Daoy (cell line): Measurements from ENCODE around the gene SALL1. TPM values are rescaled to one million over a fixed set of nuclear protein-coding genes. Genes with fewer than 3 reads are reported as not detected.

Source experiments
- DNase-seq: peaks from one replicate; pipeline ENCODE4 v3.0.0-alpha.2; 2015; ENCODE audit warnings: low read depth
- total RNA-seq: library from RNA; depleted of rRNA; stranded (reverse); fragments of >200 nt; shearing (Covaris generic); gene quantifications from 2 replicates; pipeline ENCODE4 v1.2.3, GENCODE V29; 2014

The SALL1 gene
- total RNA-seq, 1 experiment from 2014 or later = 0.57 TPM

DNA sequence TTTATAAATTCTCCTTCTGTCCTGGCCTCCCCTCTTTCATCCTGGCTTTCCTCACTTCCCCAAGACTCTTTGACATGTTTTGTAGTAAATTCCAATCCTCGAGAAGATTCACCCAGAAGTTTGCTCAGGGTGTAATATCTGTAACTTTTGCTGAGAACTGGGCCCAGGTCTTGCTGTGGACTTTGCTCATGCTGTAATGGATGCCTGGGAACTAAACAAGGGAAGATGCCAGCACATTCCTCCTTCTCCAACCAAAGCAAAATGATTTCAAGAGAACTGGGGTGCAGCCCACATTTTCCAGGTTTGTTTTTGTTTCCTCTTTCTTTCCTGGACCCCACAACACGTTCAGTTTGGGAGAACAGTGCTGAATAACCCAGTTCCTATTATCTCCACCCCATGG lies 6.6 kb upstream of the SALL1 start:
- no peak for DNase-seq

DNA sequence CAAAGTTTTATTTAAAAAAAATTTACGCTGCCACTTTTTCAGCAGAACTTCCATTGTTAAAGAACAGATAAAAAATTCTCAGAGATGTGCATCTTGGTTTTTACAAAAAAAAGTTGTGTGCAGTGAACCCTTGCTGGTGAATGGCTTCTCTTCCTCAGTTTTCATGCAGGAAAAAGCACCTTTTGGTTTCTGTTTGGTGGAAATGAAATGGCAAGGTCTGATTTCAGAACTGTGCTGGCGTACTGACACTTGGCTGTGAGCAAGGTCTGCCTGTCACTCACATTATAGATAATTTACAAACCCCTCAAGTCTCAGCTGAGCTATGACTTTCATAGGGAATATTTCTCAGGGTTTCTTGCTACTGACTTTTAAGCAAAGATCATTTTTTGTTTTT lies 5.7 kb upstream of the SALL1 start:
- no peak for DNase-seq

DNA sequence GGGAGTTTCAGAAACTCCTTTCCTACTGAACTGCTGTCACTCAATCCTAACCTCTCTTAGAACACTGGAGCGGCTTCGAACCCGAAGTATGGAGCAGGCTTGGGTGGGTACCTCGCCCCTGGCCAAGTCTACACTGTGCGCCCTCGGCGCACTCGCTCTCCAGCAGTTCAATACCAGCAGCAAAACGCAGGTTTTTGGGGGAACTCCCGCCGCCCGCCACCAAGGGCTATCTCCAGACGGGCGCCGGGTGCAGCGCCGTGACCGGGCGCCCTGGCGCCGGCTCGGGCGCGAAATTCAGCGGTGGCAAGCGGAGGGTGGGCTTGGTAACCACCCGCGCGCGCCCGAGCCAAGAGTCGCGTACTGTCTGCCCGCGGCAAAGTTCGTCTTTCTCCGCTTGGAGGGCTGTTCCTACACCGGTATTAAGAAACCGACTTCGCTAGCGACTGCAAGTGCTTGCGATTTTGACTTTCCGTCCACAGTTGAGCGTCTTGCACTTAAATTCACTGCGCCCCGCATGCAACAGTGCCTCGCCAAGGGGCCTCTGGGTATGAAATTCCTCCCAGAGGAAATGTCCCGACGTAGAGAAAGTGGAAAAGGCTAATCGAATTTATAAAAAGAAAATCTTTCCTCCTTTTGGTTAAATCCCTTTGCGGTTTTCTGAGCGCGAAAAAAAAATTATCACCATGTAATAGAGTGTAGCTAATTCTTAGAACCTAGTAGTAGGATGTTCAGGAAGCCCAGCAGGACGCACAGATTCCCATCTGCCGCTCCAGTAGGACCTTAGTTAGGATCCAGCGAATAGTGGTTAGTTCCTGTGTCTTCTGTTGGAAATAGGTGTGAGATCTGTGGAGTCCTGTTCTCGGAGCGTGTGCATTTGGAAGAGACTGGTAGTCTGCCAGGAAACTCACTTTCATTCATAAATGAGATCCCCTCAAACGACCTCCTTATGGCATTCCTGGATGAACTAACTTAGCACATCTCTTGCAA lies 5.0 kb upstream of the SALL1 start:
- DNase-seq = peak; percentile 20

DNA sequence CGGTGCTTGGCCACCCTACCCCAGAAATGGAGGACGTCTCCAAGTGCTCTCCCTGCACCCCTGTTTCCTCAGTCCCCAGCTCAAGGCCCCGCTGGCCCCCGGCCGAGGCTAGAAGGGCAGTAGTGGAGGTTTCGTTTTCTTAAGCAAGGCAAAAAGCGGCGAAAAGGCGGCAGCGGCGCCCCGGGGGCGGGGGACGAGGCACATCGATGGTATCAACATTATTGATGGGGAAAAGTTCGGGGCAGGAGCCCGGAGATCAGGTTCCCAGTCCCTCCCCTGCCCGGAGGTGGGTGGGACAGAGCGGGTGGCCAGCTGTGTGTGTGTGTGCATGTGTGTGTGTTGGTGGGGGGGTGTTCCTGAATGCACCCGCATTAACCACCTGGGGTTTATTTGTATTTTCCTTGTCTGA lies 4.1 kb upstream of the SALL1 start:
- DNase-seq = peak; percentile 33

DNA sequence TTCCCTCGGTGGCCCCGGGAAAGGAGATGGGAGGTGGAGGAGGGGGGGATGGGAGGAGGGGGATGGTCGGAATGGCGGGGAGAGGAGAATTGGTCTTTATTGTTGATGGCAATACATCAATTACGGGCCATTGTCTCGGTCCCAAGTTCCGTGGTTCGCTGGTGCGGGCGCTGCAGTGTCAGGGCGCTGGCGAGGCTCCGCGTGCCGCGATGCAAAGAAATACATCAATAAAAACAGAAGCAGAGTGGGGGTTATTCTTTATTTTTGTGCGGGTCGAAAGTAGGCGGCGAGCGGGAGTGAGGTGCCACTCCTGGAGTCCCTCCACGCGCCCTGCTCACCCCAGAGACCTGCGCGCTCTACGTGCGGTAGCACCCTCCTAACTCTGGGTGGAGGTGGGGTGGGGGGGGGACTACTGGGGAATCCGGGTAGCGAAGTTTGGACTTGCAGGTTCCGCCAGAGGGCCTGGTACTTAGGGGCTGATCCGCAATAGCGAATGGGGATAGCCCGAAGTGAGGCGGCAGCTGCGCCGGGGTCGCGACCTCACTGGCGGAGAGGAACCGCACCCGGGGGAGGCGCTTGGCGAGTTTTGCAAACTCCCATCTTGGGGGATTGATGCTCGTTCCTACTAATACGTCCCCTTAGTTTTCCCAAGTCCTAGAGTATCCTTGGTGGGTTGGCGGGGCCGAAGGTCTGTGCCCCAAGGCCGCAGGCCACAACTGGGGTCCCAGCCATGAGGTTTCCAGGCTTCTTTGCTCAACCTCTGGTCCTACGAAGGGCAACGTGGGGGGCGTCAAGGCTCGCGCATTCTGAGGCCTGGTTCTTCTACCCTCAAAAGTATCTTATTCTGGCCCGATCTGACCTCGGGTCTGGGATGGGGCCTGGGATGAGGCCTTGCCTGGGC lies 3.5 kb upstream of the SALL1 start:
- no peak for DNase-seq

DNA sequence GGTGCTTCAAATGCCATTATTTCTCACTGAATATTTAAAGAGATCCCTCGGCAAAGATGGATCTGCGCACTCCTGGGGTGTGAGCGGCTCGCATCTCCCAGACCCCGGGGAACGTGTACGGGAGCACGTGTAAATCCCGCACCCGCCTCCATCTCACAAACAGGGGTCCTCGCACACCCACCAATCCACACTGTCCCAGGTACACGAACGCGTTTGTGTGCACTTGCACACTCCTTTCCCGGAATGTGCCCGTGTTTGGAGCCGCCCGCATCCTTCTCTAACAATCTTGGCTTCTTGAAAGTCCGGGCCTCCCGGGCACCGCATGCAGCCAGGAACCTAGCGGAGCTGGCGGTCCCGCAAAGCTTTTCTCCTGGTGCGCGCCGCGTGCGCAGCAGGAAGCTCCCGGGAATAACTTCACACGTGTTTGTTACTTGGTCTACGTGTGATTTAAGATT lies 2.5 kb upstream of the SALL1 start:
- DNase-seq = peak; percentile 17

DNA sequence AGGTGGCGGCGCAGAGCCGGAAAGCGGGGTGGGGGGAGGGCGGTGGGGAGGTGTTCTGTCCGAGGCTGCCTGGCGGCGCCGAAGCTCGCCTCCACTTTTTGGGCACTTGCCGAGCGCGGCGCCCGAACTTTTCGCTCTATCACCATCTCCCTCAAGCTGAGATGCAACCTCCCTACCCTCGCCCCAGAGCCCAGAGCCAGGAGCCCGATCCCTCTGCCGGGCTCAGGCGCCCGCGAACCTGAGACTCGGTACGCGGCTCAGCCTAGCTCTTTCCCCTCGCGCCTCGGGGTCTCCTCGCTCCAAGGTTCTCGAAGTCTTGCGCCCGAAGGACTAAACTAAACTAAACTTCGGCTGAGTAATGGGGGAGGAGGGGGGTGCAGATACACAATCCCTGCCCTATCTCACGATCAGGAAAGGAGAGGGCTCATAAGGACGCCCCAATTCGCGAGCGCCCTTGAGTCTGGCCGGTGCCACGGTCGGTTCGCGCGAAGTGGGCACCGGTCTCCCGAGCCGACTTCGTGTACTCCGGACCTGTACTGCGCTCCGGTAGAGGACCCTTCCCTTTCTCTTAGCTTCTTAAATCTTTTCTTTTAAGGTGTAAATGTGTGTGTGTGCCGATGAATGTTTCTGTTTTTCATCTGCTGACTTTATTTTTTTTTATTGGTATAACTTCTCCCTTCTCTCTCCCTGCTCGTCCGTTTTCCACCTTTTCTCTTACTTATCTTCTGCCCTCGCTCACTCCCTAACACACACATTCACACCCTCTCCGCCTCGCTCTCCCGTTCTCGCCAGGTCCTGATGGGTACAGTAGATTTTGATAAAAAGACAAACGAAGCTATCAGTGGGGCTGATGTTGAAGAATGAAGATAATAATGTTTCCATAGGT lies 1.9 kb upstream of the SALL1 start:
- peak; percentile 52 for DNase-seq

DNA sequence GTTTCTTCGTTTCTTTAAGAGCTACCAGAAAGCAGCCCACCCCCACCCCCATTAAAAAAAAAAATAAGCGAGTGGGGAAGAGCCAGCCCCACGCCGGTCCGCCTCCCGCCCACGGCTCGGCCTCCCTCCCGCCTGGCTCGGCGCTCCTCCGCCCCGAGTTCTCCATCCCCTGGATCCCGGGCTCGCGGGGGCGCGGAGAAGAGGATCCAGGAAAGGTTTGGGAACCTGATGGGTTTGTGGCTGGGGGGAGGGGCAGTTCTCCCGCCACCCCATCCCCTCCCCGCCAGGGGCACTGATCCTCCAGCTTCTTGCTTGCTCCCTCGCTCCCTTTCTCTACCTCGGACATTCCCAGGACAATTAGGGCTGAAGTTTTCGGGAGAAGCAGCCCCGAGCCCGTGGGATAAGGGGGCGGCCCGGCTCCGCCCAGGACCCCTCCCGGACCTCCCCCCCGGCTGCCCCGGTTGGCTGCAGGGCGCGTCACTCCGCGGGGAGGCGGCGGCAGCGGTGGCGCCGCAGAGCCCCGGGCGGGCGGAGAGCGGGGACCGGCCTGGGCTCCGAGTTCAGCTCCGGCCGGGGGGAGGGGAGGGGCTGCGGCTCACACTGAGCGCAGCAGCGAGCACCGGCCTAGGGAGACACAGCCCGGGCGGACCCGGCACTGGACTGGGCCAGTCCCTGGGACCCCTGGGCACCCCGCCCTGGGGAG lies 1.0 kb upstream of the SALL1 start:
- peak; percentile 89 for DNase-seq

DNA sequence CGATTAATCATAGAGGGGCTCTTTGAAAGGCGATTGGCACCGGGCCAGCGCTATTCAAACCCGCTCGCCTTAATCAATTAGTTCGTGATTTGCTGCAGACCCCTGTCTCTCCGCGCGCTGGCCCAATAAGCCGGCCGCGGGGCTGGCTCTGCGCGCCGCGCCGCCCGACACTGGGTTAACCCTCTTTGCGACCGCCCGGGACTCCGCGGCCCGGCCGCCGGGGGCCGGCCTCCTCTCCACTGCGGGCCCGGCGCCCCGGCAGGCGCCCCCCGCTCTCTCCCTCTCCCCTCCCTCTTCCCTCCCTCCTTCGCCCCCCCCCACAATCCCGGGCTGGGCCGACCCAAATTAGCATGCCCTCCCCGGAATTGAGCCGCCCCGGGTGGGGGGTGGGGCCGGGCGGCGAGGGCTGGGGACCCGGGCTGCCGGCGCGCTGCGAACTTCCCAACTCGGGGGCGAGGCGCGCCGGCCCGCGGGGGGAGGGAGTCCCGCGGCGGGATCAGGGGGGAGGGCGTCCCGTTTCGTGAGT lies 428 bp upstream of the SALL1 start:
- peak; percentile 75 for DNase-seq

DNA sequence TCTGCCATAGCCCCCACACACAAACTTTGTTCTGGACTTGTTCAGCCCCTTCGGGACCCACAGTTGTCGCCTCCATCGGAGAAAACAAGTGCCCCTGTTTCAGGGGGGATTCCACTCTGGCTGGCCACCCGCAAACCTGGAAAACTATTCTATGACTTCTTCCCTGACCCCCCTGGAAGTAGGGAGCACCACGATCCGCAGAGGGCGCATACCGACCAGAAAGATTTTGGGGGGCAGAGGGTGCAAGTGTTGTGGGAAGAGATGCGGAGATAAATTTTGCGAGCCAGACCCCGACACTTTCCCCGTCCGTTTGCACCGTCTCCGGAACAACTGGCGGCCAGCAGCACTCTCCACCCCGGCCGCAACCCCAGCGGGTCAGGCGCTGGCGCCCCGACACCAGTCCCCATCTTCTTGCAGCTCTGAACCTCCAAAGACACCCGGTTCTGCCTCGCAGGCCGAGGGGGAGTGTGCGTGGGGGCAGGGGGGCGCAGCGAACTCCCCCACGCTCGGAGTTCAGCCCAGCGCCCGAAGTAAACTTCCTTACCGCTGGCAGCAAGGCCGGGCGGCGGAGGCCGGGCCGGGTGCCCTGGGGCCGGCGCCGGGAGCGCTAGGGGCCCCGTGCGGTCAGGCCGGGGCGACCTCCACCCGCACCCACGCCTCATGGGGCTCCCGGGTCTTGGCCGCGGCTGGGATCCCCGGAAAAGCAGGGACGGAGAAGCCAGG lies 744 bp downstream of the SALL1 start:
- DNase-seq = peak; percentile 24

DNA sequence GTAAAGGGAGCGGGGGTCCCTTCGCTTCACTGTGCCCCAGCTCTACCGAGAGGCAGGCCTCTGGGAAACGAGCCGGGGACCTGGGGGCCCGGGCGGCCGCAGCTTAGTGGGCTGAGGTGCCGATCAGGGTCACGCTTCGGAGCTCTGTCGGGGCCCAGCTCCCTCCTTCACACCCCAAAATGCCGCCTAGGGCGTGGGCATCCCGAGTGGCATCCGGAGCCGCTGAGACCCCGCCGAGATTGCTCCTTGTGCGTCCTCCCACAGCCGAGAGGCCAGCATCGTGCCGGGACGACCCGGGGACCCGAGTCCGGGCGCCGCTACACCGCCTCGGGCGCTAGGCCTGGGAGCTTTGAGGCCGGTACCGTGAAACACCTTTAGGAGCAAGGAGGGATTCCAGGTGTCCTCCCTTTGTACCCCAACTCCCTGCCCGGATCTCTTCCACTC lies 1.3 kb downstream of the SALL1 start:
- peak; percentile 29 for DNase-seq

DNA sequence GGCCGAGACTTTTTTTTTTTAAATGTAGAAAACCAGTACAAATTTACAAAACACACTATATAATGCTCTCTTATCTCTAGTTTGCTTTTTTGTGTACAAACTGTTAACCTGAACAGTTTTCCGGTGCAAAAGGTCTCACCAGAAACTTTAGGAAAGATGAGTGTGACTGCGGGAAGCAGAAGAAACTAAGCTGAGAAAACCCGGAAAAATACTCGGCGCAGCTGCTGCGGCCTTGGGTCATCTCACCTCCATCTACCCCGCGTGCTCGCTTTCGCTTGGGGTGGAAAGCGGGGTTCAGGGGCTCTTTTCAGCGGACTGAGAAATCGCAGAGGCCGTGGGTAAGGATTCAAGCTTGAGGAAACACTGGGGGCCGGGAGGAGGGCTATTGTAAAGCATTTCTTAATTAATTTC lies 1.8 kb downstream of the SALL1 start:
- peak; percentile 21 for DNase-seq

DNA sequence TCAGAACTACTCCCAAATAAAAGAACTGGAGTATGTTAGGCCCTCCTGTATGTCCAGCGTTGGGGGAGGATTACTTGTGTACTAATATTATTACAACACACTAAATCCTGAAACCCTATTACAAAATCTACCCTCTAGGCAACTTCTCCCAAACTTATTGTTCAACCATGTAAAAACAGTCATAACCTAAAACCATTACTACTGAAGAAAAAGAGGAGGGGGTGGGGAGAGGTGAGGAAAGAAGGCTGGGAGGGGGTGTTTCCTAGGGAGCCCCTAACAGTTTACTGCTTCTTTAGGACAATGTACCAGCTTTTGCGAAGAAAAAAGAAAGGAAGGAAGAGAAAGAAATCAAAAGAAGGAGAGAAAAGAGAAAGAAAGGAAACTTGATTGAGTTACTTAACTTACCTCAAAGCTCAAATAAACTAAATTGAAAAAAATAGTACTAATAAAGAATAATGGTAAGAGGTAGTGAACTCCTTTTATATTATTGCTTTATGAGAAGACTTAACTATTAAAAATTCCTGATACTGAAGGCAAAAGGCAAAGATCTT lies 2.3 kb downstream of the SALL1 start:
- DNase-seq = no peak

DNA sequence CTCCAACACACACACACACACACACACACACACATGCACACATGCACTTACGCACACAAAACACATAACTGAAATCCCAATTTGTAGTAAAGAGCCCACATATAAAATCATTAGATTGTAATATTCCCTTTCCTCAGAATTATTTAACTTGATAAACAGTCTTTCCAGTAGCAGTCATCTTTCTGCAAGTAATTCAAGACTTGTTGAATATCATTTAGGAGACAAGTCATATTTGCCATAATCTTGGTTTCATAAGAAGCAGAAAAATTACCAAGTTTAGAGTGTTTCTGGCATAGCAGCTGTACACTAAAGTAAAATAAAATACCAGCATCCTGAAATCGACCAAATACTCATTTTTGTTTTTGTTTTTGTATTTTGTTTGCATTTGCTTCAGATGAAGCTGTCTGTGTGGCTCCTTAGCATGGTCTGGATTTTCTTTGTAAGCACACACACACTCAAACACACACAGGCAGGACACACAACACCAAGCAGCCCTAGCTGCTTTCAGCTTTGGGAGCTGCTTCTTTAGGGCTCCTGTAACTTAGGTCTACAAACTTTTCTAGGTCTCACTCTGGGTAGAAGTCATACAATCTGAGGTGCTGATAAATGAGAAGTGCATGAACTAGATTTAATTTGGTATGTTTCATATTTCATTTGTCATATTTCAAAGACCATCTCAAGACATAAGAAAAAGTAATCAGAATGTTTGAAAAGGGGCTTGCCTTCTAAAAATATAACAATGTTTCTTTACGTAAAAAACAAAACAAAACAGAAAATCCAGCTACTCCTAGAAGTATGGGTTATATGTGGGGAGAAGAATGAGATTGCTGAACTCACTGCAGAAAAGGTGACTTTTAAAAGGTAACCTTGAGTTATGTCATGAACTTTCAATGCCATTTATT lies 3.0 kb downstream of the SALL1 start:
- no peak for DNase-seq

DNA sequence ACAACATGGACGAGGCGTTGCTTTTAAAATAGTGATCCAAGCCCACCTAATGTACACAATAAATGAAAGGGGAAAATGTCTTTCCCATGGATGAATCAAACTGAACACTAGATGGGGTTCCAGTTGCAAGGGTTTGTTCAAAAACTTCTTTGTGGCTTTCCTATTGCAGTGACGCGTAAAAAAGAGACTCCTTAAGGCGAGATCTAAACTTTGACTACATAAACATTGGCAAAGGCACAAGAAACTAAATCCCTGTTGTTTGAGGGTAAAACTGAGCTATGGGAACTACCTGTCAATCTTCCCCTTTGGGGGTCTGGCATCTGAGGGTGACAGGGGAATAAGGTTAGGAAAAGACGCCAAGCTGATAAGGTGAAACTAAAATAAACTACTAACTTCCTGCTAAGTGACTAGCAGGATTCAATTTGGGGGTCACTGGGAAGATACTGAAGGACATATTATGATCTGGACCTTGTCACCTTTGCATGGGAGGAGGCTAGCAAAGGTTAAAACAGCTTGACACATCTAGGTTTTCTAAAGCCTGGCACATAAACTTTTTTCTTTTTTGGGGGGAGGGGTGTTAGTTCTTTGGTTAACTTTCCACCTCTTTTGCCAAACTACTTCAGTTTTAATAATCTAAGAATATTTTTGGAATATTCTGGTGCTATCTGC lies 4.7 kb downstream of the SALL1 start:
- no peak for DNase-seq

DNA sequence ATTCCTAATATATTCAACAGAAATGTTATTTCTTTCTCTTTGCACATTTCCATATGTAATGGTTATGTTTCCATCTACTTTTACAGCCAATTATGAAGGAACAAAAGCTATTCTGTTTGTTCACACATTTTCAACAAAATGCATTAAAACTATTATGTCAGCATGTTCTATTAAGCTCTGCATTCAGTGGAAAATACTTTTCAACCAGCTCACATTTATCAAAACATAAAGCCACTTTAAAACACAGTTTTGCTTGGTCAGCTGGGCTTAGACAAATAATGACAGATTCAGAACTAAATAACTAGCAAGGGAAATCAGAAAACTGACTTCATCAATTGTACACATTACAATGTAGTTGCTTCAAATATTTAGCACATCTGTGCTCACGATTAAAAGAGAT lies 6.9 kb downstream of the SALL1 start:
- no peak for DNase-seq

DNA sequence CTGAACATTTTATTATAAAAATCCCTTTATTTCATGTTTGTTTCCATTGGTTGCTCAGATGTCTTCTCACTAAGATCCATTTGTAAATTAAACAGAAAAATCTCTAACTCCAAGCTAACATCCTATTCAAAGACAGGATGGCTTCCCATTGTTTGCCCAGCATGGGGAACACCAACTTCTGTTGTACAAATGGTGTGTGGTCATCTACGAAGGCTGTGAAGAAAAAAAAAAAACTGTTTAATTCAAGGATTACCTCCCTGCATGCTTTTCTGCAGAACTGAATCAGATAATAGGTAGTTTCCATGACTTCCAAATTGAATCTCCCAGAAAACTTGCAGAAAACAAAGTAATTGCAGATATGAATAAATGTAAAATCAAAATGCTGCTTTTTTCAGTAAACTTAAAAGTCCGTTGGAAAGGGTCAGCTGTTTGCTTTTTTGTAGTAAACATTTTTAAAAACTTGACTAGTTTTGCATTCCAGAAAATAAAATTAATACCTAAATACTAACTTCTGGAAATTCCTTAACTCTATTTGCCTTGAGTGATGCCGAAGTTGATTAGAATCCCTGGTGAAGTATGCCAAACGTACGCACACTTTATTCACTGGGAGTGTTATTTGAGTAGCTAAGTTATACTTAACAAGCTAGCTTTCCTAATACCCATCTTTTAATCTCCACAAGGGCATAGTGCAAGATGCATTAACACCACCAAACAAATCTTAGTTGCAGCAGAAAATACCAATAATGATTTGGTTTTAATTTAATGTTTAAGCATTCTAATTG lies 7.7 kb downstream of the SALL1 start:
- DNase-seq = no peak
